T-helper 9 cell (primary cell): Measurements from ENCODE around the gene MAP2K7.
A peak's percentile ranks its signal among the peaks of the same experiment; 100 is the strongest.

ENCODE experiments used
- DNase-seq: peaks from one replicate; pipeline ENCODE4 v3.0.0-alpha.2; 2020

MAP2K7 gene

DNA sequence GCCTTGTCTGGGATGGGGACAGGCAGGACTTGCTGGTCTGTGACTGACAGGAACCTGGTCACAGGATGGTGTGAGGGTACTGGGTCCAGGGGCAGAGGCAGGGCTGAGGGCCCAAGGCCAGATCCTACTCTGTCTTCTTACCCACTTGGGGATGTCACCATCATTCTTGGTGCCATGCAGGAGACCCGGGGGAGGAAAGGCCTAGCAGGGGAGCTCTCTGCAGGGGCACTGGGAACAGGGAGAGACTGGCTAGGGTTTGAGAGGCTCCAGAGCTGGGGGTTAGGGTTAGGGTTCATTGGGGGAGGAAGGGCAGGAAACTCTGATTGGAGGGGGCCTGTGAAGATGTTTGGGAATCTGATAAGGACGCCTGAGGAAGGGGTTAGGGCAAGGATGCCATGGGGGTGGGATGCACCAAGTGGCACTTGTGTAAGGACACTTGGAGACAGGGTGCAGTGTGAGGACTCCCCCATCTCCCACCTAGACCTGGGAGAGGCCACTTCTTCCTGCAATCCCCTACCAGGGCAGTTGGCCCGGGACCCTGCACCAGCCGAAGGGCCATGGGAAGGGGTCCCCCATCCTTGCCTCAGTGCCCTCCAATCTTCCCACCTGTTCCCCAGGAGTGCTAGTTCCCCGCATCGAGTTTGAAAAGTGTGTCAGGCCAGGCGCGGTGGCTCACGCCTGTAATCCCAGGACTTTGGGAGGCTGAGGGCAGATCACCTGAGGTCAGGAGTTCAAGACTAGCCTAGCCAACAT is 36.4 kb upstream of the MAP2K7 start:
- no peak for DNase-seq

DNA sequence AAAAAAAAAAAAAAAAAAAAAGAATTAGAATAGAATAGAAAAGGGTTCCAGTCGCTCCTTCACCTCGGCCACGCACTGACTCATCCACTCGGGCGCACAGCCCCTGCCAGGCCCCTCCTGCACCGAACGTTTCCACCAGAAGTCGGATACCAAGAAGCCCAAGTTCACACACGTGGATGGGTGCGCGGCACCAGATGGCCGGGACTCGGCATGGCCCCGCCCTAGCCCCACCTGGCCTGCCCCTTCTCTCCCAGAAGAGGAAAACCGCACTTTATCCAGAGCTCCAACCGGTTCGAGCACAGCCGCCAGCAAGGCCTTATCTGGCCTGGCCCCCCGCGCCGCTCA is 35.4 kb upstream of the MAP2K7 start:
- no peak for DNase-seq

DNA sequence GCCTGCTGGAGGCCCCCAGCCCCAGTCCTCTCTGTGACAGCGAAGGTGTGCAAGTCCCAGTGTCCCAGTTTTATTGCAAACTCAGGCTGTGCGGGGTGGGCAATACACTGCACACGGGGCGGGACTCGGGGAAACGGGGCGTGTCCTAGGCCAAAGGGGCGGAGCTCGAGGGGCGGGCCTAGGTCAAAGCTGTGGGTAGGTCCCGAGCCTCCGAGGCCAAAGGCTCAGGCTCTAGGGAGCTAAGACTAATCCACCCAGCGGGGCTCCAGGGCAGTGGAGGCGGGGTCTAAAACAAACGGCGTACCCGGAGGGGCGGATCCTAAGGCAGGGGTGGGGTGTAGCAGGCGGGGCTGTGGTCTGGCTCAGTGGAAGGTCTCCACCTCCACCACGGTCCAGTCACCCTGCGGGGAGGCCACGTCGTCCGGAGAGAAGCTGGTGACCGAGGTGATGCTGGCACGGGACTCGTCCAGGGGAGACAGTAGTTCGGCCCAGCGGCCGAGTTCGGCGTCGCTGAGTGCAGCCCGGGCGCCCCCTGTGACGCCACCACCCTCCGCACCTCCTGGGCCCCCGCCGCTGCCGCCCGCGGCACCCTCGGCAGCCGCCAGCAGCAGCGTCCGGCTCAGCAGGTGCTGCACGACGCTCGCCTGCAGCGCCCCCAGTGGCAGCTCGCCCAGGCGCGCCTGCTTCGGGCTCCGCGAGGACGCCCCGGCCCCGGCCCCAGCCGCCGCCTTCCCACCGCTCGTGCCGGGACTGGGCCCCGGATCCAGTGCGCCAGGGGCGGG is 34.8 kb upstream of the MAP2K7 start:
- DNase-seq, result peak; percentile 79

DNA sequence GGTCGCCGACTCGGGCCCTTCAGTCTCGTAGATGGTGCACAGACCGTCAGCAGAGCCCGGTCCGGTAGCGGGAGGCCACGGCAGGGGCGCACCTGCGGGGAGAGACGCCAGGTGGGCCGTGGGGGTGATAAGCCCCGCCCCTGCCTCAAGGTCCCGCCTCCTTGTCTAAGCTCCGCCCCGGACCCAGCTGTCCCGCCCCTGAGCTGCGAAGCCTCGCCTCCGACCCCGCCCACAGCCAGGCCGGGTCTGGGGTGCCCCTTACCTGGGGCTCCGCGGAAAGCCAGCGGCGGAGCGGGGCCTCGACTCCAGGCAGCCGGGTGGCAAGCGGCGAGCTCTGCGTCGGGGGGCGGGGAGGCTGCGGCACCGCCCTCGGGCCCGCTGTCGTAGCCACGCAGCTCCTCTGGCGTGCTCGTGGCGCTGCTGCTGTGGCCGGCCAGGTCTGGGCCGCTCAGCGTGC is 34.2 kb upstream of the MAP2K7 start:
- DNase-seq, result peak; percentile 82

DNA sequence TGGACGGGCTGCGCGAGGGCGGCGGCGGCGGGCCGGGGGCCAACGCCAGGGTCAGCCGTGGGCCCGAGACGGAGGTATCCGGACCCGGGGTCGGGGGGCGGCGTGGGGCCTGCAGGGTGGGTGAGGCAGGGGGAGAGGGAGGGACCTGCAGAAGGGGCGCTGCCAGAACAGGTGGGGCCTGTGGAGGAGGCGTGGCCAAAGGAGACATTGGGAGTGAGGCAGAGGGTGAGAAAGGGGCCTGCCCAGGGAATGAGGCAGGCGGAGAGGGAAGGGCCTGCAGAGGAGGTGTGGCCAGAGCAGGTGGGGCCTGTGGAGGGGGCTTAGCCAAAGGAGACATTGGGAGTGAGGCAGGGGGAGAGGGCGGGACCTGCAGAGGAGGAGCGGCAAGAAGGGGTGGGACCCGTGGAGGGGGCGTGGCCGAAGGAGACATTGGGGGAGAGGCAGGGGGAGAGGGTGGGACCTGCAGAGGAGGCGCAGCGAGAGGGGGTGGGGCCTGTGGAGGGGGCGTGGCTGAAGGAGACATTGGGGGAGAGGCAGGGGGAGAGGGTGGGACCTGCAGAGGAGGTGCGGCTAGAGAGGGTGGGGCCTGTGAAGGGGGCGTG is 33.7 kb upstream of the MAP2K7 start:
- DNase-seq, result peak; percentile 50

DNA sequence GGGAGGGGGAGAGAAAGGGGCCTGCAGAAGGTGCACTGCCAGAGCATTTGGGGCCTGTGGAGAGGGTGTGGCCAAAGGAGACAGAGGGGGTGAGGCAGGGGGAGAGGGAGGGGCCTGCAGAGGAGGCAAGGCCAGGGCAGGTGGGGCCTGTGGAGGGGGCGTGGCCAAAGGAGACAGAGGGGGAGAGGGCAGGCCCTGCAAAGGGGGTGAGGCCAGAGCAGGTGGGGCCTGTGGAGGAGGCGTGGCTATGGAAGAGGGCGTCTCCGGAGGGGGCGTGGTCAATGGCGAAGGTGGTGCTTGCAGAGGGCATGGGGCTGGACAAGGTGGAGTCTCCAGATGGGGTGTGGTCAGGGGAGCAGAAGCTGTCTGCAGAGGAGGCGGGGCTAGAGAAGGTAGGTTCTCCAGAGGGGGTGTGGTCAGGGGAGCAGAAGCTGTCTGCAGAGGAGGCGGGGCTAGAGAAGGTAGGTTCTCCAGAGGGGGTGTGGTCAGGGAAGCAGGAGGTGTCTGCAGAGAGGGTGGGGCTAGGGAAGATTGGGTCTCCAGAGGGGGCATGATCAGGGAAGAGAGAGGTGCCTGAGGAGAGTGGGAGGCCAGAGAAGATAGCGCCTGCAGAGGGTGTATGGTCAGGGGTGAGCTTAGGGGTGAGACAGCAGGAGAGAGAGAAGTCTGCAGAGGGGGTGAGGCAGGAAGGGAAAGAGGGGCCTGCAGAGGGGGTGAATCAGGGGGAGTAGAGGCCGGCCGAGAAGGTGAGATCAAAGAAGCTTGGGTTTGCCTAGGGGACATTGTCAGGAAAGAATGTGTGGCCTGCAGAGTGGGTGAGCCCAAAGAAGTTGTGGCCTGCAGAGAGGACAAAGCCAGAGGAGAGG is 32.9 kb upstream of the MAP2K7 start:
- peak; percentile 36 for DNase-seq

DNA sequence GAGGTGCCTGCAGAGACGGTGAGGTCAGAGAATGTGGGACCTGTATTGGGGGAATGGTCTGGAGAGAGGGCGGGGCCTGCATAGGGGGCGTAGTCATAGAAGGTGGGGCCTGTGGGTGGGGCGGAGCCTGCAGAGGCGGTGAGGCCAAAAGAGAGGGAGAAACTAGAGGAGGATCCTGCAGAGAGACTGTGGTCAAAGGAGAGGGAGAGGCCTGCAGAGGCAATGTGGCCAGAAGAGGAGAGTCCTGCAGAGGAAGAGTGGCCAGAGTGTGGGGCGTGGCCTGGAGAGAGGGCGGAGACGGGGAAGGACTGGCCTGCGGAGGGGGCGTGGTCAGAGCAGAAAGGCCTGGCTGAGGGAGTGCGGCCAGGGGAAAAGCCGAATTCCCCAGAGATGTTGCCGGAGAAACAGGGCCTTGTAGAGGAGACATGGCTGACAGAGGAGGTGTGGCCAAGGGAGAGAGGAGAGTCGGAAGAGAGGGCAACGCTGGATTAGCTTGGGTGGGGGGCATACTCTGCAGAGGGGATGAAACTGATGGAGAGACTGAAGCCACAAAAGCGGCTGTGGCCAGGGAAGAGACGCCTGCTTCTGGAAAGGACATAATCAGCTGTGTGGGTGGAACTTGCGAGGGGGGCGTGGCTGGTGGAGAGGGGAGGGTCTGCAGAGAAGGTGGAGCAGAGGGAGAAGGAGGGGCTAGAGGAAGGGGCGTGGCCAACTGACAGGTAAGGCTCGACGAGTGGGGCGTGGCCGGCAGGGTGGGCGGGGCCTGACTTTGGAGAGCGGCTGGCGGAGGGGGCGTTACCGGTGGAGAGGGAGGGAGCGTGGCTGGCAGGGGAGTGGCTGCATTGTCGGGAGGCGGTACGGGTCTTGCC is 32.0 kb upstream of the MAP2K7 start:
- peak; percentile 83 for DNase-seq

DNA sequence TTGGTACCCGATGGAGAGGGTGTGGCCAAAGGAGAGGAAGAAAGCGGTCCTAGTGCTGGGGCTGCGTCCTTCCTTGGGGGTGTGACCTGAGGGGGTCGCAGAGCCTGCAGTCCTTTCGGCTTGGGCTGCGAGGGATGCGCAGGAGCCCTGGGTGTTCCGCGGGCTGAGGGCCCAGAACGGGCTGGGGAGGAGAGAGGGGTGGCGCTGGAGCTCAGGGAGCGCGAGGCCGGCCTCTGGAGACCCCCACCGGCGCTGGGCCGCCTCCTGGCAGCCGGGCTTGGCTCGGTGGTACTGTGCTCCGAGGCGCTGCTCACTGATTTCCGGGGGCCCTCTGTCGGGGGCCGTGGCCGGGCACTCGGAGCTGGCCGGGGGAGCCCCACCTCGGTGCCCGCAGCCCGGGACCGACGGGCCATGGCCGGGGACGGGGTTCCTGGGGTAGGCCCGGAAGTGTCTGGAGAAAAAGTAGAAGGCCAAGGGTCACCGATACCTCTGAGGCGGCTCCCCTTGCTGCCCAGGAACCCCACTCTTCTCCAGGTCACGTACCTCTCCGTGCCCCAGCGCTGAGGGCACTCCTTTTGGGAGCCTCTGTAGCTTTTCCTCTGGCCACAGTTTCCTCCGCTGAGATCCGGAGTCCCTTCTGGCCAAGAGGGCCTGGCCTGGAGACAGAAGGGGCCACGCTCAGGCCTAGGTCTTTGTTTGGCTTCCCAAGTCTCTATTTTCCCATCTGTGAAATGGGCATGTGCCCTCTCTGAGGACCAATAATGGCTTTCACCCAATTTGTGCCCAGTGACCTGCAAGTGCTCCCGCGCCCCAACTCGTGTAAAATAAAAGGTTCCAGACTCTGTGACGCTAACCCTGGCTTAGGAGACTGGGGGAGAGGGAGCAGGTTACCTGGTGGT is 31.1 kb upstream of the MAP2K7 start:
- no peak for DNase-seq

DNA sequence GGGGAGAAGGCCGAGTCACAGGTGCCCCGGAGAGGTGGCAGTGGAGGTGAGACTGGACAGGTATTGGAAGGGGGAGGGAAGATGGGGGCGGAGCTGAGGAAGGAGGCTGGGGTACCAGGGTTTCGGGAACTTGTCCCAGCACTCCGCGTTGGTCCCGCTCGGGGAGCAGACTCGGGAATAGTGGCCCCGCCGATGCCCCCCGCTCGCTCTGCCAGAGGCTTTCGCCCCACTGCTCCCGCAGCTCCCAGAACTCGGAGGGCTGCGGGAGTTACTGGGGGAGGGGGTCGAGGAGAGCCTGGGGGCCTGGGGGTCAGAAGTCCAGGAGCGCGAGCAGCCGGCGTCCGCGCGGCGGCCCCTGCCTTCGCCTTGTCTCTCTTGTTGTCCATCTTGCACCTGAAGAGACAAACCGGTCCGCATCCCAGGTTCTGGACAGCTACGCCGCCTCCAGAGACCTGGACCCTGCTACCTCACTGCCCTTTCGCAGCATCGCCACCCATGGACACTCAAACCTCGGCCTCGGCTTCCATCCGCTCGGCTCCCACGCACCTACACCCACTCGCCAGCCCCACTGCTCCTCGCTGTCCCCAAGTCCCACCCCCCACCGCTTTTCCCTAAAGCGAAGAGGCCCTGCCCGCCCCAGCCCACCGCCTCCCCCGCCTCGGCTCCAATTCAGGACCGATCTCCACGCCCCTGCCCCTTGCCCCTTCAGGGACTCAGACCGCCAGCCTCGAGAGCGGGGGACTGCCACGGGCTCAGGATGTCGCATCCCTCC is 30.2 kb upstream of the MAP2K7 start:
- DNase-seq, result no peak

DNA sequence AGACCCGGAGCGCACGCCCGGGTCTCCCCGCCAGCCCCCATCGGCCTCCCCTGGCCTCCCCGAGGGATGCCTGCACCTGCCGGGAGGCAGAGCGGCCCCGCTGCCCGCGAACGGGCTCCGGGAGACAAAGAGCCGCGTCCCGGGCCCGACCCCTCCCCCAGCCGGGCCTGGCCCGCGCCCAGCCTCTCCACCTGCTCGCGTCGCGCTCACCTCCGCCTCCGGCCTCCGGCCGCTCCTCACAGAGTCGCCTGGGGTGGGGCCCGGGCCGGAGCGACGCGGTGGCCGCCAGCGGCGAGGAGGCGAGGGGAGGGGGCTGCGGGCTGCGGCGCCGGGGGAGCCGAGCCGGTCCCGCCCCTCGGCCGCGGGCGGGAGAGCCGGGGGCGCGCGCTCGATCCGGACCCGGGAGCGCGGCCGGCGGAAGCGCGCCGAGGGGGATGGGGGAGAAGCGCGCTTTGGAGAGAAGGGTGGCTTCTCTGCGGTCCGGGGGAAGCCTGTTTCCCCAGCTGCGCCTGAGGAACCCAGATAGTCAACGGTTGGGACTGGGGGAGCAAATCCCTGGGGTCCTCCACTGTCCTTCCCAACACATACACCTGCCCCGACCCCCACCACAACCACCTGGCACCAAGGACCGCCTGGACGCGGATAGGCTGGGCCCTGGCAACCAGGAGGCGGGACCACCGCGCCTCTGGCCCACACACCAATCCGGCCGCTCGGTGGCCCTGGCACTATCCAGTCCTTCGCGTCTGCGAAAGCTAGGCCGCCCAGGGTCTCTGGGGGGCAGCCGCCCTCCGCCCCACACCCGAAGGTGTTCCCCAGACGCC is 29.4 kb upstream of the MAP2K7 start, which contains the start of gene PRR36:
Gene PRR36 (minus strand): TSS at position 315 of the 821 bp plus-strand sequence. CDS start 701 bp downstream, outside the sequence.
- no peak for DNase-seq

DNA sequence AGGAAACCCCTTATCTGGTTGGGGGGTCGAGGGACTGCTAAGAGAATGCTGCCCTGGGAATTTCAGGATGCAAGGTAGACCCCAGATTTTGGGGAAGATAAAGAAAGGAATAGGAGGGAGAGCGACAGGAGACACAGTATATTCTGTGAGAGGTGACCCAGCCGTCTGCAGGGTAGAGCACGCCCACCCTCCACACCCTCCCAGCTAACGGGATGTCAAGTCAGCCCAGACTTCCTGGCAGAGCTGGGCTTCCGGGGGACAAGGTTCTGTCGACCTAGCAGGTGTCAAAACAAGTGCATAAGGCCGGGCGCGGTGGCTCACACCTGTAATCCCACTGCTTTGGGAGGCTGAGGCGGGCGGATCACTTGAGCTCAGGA is 28.8 kb upstream of the MAP2K7 start:
- no peak for DNase-seq

DNA sequence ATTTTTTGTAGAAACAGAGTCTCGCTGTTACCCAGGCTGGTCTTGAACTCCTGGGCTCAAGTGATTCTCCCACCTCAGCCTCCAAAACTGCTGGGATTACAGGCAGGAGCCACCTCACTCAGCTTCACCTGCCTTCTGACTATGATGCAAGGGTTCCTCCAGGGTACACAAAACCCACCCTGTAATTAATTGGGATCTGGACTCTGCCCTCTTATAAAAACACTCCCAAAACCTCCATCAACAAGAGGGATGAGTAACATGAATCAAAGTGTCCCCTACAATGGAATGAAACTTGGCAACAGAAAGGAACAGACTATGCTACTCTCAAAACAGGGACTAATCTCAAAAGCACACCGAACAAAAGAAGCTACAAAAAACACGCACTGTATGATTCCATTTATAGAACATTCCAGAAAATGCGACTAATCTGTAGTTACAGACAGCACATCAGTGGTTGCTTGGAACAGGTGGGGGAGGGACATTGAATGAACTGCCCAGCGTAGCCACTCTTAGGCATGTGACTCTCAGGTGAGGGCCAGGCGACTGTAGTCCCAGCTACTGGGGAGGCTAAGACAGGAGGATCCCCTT is 26.3 kb upstream of the MAP2K7 start:
- no peak for DNase-seq

DNA sequence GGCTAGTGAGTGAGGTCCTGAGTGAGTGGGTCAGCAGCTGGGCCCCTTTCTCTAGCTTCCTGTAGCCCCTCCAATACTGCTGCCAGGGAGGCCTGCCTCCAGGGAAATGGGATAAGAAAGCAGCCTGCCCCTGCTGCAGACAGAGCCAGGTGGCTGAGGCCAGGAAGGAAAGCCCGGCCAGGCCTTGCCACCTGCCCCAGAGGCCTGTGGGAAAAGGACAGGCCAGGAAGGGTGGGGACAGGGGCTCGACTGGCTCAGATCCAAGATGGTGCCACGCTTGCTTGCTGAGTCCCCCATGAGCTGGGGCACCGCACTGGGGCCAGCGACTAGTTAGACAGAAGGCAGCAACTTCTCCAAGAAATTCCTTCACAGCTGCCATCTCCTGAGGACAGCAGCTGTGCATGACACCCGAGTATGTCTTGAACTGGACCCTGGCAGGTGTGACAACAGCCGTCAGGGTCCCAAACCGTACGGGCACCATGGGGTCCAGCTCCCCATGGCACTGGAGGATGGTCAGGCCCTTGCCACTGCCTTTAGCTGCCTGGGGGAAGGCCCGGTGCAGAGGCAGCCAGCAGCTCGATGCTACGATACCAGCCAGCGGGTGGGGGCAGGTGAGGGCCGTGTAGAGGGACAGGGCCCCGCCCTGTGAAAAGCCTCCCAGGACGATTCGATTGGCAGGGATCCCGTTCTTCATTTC is 24.4 kb upstream of the MAP2K7 start:
- no peak for DNase-seq

DNA sequence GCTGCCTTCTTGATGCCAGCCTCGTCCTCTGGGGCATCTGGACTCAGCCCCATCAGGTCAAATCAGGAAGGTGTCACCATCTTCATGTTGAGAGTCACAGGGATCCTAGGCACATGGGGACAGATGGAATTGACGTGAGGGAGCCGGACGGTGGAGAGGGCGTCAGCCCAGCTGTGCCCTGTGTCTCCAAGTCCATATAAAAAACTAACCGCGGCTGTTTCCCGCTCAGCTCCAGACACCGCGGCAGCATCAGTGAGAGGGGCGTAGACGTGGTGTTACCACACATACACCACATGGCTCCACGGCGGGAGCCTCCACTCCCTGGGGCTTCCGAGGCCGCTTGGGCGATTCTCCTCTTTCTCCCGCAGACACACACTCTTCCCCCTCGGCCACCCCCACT is 23.8 kb upstream of the MAP2K7 start:
- DNase-seq, result no peak

DNA sequence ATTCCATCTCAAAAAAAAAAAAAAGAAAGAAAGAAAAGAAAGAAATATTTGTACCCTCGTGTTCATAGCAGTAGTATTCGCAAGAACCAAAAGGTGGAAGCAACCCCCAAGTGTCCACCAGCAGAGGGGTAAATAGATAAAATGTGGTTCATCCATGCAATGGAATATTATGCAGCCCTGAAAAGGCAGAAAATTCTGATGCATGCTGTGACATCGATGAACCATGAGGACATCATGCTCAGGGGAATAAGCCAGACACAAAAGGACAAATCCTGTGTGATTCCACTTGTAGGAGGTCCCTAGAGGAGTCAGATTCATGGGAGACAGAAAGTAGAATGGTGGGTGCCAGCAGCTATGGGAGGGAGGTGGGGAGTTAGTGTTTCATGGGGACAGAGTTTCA is 21.8 kb upstream of the MAP2K7 start:
- no peak for DNase-seq

DNA sequence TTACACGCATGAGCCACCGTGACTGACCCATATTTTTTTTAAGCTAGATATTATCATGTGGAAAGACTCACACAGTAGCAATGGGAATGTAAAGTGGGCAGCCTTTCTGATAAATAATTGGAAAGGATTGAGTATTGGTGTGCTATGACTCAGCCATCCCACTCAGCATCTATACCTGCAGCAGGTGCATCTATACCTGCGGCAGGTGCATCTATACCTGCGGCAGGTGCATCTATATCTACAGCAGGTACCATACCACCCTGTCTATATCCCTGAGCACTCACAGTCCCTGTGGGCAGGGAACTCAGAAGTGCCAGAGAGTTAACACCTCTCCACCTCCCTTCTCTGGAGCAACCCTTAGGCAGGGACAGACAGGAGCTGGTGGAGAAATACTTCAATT is 20.6 kb upstream of the MAP2K7 start:
- DNase-seq, result no peak

DNA sequence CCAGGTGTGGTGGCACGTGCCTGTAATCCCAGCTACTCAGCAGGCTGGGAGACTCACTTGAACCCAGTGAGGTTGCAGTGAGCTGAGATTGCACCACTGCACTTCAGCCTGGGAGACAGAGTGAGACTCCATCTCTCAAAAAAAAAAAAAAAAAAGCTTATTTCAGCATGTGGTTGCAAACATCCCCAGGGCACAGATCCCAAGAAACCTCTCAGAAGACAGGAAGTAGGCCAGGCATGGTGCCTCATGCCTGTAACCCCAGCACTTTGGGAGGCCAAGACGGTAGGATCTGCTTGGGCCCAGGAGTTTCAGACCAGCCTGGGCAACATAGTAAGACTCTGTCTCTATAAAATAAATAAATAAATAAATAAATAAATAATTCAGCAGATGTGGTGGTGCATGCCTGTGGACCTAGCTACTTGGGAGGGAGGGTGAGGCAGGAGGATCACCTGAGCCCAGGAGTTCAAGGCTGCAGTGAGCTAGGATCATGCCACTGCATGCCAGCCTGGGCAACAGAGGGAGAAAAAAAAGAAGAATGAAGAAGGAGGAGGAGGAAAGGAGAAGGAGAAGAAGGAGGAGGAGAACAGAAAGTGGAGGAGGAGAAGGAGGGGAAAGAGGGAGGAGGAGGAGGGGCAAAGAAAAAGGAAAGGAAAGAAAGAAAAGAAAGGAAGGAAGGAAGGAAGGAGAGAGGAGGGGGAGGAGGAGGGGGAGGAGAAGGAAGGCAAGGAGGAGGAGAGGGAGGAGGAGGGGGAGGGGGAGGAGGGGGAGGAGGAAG is 19.7 kb upstream of the MAP2K7 start:
- no peak for DNase-seq
